ENCODE measurements around the gene AMH.
"Not testable (repeated sequence)": the region's sequence is repeated elsewhere in the genome, so short reads cannot be mapped to it uniquely, and the experiment has no call there.

The AMH gene

DNA sequence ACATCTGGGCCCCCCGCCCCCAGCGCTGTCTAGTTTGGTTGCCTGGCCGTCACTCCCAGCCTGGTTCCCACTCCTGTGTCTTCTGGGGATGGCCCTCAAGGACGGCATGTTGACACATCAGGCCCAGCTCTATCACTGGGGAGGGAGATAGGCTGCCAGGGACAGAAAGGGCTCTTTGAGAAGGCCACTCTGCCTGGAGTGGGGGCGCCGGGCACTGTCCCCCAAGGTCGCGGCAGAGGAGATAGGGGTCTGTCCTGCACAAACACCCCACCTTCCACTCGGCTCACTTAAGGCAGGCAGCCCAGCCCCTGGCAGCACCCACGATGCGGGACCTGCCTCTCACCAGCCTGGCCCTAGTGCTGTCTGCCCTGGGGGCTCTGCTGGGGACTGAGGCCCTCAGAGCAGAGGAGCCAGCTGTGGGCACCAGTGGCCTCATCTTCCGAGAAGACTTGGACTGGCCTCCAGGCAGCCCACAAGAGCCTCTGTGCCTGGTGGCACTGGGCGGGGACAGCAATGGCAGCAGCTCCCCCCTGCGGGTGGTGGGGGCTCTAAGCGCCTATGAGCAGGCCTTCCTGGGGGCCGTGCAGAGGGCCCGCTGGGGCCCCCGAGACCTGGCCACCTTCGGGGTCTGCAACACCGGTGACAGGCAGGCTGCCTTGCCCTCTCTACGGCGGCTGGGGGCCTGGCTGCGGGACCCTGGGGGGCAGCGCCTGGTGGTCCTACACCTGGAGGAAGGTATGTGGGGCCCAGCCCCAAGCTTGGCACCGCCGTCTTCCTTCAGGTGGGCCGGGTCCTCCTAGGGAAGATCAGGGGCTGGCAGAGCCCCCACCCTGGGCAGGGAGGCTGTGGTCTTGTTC, at the start of gene AMH:
TSS of gene AMH (plus strand) at position 314 of the 857 bp plus-strand sequence. CDS start at position 324, 10 bp downstream.
- DNase-seq: no peak

DNA sequence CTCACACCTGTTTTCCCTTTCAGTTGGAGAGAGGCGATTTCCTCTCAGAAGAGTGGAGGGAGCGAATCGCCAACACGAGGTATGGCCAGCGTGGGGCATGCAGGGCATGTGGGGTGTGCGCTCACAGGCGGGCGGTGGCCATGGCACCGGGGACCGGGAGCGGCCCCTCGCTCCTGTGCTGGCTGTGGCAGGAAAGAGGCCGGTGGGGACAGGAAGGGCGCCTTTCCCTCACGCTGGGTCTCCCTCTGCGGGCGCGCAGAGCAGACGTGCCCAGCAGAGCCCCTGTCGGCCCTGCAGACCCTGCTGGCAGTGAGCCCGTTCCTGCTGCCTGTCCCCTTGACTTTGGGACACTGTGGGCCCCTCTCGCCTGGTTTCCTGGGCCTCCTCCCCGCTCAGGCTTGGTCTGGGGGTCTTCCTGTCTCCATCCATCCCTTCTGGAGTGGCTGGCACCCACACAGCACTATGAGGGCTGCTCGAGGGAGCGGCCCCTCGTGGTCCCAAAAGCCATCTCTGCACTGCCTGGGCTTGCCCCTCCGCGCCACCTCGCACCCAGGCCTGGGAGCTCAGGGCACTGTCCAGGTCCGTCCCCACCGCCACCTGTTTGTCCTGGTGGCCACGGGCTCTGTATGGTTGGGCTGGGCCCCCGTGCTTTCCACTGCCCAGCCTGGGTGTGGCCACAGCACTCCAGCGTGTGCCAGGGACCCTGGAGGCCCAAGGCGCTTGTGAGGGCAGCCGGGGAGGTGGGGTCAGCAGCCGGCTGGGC, 49.1 kb upstream of the AMH start:
- DNase-seq: no peak

DNA sequence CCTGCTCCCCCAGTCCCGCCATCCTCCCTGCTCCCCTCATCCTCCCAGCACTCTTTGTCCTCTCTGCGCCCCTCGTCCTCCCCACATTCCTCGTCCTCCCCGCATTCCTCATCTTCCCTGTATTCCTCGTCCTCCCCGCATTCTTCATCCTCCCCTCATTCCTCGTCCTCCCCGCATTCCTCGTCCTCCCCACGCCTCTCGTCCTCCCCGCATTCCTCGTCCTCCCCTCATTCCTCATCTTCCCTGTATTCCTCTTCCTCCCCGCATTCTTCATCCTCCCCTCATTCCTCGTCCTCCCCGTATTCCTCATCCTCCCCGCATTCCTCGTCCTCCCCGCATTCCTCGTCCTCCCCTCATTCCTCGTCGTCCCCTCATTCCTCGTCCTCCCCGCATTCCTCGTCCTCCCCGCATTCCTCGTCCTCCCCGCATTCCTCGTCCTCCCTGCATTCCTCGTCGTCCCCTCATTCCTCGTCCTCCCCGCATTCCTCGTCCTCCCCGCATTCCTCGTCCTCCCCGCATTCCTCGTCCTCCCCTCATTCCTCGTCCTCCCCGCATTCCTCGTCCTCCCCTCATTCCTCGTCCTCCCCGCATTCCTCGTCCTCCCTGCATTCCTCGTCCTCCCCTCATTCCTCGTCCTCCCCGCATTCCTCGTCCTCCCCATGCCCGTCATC, 48.4 kb upstream of the AMH start:
- DNase-seq: not testable (repeated sequence)

DNA sequence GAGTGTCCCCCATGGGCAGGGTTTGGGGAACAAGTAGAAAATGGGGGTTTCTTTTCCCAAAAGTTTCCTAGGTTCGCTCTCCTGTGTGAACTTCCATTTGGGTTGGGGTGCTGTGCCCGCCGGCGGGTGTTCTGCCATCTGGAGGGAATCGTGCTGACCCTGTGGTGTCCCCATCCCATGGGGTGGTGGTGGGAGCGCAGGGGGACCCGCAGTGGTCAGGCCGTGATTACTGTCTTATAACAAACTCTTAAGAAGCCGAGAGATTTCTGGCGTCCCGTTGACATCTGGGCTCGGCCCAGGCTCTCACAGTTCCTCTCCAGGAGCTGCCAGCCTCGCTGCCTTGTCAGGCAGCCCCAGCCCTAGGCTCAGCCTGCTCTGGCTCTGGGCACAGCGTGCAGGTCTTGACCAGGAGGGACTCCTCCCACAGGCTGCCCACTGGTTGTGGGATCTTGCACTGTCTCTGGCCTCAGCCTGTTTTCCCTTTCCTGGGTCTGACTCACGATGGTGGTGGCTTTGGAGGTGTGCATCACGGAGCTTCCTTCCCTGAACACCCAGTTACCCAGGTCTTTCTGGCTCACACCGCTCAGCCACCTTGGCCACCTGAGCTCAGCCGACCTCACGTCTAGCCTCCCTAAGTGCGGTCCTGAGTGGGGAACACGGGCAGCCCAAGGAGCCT, 47.5 kb upstream of the AMH start:
- no peak for DNase-seq

DNA sequence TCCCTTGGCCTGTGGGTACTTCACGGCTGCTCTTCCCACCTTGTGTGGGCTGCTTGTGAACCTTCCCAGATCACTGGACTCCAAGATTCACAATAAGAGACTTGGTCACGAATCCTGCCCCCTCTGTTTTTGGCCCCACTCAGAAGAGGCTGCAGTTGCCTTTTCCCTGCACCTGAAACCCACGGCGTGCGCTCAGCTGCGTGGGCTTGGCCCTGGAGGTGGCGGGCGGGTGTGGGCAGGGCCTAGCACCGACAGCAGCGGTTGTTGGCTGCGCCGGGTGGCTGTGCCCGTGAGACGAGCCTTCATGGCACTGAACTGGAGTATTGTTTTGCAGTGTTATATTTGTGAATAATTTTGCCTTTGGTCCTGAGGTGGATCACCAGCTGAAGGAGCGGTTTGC, 46.8 kb upstream of the AMH start:
- no peak for DNase-seq

DNA sequence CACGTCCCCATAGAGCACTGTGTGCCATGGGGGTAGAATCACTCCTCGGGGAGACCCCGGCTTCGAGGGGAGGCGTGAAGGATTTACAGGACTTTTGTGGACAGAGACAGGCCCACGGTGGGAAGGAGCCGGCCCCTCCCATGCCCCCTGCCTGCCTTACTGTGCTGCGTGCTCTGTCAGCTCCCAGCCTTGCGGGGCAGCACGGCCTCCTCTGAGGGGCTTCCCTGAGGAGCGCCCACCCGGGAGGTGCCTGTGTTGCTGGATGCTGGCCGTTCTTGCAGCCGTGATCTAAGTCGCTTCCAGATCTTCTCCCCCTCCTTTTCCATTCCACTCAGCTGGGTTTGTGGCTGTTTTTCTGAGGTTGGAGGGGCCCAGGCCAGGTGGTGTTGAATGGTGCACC, 42.1 kb upstream of the AMH start:
- DNase-seq: no peak

DNA sequence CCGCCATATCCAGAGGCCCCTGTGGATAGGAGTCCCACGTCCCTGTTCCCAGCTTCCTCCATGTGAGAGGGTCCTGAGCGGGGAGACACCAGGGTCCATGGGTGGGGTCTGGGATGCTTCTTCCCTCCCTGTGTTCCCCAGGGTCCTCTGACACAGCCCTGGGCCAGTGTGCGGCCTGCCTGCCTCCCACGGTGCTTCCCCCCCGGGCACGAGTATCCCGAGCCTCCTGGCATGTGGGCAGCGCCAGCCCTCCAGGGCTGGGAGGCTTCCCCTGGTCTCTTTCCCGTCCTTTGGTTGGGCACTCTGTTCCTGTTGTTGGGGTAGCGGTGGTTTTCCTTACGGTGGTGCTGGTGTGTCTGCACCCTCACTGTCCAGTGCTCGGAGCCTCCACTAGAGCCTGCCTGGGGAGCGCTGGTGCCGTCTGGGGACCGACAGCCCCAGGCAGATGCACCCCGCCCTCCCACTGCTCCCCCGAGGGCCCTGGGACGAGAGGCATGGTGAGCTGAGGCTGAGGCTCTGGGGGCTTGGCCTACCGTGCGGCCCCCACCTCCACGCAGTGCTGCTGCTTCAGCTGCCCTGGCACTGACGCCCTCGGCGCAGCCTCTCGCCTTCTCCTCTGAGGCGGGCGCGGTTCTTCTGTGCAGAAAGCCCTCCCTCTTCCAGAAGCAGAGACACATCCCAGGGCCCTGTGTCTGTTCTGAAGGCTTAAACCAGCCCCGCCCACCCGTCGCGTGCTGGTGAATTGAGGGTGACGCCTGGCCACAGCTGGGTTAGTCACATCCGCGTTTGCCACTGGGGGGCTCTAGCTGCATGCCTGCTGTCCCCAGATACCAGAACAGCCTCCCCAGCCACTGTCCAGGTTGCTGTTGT, 40.9 kb upstream of the AMH start:
- no peak for DNase-seq

DNA sequence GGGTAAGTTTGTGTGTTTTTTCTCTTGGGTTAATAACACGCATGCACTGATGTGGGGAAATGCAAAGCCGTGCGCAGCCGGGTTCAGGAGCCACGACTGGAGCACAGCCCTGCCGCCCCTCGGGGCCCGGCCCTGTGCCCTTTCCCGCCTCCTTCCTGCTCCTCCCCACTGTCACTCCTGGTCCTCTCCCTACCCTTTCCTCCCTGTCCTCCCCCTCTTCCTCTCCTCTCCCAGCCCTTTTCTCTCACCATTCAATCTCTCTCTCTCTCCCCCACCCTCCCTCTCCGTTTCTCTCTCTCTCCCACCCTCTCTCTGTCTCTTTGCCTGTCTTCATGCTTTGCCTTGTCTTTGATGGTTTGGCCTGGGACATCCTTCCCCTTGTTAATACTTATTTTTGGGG, 40.1 kb upstream of the AMH start:
- DNase-seq: no peak

DNA sequence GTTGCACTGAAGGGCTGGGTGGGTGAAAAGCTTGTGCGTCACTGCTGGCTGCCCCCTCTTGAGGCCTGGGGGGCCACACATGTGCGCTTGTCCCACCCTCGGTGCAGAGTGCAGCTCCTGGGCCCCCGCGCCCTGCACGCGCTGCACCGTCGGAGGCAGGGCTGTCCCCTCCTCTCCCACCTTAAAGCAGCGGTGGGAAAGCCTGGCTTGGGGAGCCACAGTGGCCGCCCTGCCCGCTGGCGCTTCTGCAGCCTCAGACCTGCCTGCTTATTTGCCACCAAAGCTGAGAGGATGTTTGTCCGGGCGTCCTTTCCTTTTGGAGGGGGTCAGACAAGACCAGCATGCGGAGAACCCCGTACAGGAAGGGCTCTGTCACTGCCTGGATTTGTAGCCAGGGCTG, 39.7 kb upstream of the AMH start:
- DNase-seq: no peak

DNA sequence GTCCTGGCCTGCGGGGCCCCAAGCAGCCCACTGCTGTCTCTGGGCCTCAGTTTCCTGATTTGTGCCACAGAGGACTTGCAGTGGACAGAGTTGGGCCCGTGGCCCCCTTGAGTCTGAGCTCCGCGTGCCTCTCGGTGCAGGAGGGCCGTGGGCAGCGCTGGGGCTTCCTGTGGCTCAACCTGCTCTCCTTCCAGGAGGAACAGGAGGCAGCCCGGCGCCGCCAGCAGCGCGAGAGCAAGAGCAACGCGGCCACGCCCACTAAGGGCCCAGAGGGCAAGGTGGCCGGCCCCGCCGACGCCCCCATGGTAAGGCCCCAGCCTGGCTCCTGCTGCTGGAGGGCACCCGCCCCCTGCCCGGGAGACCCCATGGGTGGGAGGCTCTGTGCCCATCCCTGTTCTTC, 38.9 kb upstream of the AMH start:
- DNase-seq: no peak

DNA sequence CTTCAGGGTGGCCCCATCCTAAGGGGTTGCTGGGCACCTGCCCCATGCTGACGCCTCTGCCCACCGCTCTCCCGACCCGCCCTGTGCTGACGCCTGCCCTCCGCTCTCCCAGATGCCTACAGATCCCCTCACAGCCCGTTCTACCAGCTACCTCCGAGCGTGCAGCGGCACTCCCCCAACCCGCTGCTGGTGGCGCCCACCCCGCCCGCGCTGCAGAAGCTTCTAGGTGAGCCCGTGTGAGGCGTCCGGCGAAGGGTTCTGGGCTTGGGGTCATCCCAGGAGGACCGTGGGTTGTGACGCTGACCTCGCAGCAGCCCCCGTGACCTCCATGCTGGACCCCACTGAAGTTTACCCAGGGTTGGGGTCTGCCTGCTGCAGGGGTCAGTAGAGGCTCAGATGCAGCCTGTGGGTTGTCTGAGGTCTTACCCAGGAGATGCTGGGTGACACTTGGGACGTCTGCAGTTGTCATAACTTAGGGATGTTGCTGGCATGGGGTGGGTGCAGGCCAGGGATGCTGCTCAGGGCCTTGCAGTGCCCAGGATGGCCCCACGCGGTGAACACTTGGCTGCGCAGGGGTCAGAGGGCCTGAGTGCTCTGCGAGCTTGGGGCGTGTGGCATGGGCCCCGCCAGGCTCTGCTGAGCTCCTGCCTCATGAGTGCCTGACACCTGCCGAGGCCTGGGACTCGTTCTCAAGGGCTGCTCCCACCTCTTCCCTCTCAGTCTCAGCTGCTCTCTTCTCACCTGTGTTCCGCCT, 38.0 kb upstream of the AMH start:
- DNase-seq: no peak

DNA sequence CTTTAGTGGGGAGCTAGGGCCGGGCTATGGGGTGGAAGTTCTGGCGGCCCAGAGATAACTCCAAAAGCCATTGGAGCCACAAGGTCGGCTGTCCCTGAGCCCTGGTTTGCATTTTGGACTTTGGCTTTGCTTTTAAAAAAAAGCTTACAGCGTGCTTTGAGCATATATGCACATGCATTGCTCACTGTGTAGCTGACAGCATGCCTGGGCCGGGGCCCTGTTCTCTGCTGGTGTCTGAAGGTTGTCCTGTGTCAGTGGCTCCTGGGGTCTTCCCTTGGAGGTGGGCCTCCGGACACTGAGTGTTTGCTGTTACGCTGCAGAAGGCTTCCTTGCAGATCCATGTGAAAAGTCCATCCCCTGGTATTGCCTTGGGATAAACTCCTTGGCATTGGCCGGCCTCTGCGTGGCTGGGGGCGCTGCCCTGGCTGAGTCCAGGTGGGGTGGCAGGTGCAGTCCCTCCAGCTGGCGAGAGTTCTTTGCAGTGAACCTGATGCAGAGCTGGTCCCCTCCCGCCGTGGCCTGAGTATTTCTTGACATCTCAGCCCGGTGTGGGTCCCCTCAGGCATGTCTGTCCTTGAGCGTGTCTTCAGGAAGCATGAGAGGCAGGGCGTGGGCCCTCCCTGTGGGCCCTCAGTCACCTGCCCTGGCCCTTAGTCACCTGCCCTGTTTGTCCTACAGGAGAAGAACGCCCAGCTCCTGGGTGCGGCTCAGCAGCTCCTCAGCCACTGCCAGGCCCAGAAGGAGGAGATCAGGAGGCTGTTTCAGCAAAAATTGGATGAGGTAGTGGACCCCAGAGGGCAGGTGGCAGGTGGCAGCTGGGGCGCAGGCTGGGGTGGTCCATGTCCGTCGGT, 36.0 kb upstream of the AMH start:
- DNase-seq: no peak

DNA sequence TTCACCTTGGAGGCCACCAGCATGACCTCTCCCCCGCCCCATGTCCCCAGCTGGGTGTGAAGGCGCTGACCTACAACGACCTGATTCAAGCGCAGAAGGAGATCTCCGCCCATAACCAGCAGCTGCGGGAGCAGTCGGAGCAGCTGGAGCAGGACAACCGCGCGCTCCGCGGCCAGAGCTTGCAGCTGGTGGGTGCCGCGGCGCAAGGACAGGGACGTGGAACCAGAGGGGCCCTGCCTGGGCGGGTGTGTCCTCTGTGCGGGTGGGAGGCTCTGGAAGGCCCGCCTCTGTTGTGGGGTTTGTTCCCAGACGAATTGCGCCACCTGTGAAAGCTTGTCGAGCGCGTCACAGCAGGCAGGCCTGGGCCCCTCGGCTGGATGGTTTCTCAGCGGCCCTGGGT, 35.3 kb upstream of the AMH start:
- DNase-seq: no peak

DNA sequence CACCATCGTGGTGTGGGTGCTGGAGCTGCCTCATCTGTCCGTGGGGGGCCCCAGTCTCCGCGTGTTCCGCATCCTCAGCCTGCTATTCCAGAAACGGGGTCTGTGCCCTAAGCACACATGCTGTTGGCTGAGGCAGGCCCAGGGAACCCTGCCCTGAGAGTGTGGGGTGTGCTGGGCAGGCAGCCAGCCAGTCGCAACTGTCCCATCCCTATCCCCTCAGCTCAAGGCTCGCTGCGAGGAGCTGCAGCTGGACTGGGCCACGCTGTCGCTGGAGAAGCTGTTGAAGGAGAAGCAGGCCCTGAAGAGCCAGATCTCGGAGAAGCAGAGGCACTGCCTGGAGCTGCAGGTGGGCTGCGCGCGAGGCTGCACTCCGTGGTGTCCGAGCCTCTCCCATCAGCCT, 34.9 kb upstream of the AMH start:
- DNase-seq: no peak

DNA sequence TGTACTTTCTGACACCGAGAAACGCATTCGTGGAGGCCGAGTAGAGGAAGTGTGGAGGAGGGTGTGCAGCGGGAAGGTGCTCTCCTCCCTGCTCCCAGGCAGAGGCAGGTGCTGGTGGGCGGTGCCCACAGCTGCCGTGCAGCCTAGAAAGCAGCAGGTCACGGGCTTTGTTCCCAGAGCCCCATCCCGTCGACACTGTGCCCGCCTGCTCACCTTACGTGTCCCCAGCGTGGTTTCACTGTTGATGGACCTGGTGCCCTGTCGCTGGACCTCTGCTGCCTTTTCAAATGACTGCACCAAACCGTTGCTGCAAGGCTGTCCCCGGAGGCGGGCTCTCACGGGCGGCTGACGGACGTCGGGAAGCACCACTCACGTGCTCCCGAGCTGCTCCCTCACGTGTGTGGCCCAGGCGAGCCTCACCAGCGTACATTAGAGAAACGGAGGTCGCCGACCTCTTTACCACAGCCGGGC, 33.8 kb upstream of the AMH start:
- DNase-seq: no peak

DNA sequence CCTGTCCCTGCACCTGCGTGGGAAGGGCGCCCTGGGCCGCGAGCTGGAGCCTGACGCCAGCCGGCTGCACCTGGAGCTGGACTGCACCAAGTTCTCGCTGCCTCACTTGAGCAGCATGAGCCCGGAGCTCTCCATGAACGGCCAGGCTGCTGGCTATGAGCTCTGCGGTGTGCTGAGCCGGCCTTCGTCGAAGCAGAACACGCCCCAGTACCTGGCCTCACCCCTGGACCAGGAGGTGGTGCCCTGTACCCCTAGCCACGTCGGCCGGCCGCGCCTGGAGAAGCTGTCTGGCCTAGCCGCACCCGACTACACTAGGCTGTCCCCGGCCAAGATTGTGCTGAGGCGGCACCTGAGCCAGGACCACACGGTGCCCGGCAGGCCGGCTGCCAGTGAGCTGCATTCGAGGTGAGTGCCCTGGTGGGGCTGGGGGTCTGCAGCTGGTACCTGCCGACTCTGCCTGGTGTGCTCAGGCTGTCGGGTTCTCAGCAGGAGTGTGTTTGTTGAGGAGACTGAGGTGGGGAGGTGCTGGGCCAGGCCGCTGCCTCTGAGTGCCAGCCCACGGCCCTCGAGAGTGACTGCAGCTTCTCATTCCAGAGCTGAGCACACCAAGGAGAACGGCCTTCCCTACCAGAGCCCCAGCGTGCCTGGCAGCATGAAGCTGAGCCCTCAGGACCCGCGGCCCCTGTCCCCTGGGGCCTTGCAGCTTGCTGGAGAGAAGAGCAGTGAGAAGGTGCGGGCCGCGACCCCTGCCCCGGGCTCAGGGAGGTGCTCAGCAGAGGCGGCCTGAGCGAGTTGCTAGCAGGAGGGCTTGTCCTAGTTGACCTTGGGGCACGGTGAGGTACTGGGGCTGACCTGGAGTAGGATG, 32.5 kb upstream of the AMH start:
- no peak for DNase-seq

DNA sequence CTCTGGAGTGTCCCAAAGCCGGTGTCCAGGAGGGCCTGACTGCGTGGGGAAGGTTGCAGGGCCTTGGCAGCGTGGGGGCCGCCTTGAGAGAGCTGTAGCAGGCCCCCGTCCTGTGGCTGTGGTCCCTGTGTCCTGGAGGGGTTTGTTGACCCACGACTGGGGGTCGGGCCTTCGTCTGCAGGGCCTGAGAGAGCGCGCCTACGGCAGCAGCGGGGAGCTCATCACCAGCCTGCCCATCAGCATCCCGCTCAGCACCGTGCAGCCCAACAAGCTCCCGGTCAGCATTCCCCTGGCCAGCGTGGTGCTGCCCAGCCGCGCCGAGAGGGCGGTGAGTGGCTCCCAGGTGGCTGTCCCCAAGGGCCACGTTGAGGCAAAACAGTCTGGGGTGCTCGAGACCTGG, 31.5 kb upstream of the AMH start:
- DNase-seq: no peak

DNA sequence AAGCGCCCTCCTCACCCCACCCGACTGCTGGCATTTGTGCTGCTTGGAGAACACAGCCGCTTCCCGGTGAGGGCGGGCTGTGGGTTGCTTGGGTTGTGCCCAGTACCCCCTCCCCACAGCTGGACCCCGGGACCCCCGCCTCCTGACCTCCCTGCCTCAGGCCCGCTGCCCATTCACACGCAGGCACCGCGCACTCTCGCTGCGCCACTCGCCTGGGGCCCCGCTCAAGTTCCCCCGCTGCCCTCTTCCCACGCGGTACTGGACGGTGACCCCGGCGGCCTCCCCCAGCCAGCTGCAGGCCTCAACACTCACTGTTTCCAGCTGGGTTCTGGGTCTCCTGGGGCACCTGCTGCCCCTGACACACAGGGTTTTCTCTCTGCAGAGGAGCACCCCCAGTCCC, 29.4 kb upstream of the AMH start:
- no peak for DNase-seq

DNA sequence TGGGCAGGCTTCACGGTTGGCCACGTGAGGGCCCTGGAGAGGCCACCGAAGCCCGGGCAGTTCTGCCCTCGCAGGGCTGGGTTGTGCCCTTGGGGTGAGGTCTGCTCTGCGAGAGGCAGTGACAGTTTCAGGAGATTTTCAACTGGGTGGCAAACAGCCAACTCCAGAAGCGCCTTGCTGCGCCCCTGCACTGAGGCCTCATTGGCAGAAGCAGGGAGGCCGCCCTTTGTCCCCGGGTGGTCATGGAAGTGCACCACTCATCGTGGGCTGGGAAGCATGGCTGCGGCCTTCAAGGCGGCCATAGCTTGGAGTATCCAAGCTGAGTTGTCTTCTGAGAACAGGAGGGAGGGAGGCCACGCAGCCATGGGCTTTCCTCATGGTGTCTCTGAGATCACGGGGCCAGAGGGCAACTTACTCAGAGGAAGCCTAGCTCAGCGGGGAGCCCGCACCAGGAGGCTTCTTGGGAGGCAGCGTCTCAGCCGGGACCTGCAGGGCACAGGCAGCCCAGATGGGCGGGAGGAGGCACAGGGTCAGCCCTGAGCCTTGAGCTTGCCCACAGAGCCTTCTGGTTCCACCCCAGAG, 27.8 kb upstream of the AMH start:
- DNase-seq: no peak

Data from activated CD4-positive, CD25-positive, alpha-beta regulatory T cell (primary cell).